IMR-90 (cell line): ENCODE measurements around the gene DIP2C.

Experiments used
- FOS ChIP-seq: fragments of 150-350 bp; IDR thresholded peaks from 2 replicates; pipeline ENCODE4 v1.6.1; 2016; ENCODE audit warnings: low read depth, low read length
- RCOR1 ChIP-seq: IDR thresholded peaks from 2 replicates; pipeline ENCODE4 v1.6.1; 2012; ENCODE audit warnings: mild to moderate bottlenecking, low read length, improper control_type of control experiment; ENCODE audit not compliant: insufficient replicate concordance

- no peak for TF ChIP-seq FOS
- no peak for TF ChIP-seq RCOR1
These were observed 247.3 kb downstream of the DIP2C start for GRCh38 chr10:442209-442608.
